Astrocyte of the cerebellum (primary cell): Measurements from ENCODE around the gene FXYD6.

Source experiments
- DNase-seq: peaks from one replicate; pipeline ENCODE4 v3.0.0-alpha.2; 2011; ENCODE audit warnings: low read depth
- H3K4me3 ChIP-seq: 2 replicates; pipeline ENCODE4 v1.5.1; 2011; ENCODE audit warnings: mild to moderate bottlenecking, low read depth, low read length, moderate library complexity
- CTCF ChIP-seq: IDR thresholded peaks from 2 replicates; pipeline ENCODE4 v1.5.1; 2012; ENCODE audit warnings: low read length, low read depth, moderate library complexity, mild to moderate bottlenecking; ENCODE audit errors: missing control alignments
- in situ Hi-C: cut with HindIII; loops from 2 replicates; pipeline ENCODE4 v1.10.0; 2017; ENCODE audit warnings: low sequenced_read_pairs

The FXYD6 gene

GRCh38 chr11:117901601-117902000 is 25.1 kb upstream of the FXYD6 start:
- DNase-seq = no peak
- no peak overlapping the region for H3K4me3 ChIP-seq
- TF ChIP-seq CTCF = no peak
- in situ Hi-C loops = no loop called here

DNA sequence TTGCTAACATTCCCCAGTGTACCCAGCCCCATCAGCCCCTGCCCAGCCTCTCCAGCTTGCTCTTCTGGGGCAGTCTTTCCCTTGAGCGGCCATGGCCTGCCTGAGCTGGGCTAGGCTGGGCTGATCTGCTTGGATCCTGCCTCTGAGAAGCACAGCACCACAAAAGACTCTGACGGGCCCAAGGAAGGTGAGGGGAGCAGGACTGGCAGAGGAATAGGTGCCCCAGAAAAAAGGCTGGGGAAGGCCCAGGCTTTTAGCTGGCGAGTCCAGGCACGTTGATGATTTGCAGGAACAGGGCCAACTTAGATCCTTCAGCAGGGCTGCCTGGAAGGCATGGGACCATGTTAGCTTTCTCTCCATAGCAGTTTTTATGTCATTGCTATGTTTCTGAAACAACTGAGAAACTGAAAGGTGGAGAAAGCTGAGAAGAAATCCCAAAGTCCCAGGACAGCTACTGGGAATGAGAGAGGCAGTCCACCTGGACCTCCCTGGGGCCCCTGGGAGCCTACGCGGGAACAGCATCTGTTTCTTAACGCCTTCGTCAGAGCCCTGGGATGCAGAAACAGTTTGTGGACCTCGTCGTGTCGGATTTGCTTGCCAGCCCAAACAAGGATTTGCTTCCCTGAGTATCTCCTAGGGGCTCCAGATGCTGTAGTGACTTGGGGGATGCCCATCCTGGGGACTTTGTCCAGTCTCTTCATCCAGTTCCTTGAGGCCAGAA is 24.4 kb upstream of the FXYD6 start:
- H3K4me3 ChIP-seq = no peak overlapping the region
- in situ Hi-C loops = no loop called here
- no peak for DNase-seq
- no peak for TF ChIP-seq CTCF

DNA sequence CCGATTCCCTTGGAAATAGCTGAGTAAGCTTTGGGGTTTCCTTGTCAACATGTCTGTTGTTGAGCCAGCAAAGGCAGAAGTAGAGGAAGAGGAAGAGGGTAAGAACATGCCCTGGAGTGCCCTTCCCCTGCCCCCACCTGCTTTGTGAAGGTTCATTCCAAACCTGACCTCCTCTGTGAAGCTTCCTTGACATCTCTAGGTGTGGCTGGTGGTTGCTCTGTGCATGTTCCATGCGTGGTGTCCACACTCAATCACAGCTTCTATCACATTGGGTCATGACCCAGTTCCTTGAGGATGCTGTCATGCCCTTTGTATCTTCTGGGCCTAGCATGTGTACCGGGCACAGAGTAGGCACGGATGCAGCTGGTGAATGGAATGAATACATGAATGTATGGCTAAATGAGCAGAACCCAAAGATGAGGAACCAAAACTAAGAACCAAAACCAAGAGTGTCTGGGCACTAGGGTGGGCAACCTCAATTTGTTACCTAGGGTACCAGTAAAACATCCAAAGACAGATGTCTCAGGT is 23.7 kb upstream of the FXYD6 start:
- in situ Hi-C loops = no loop called here
- no peak overlapping the region for H3K4me3 ChIP-seq
- no peak for TF ChIP-seq CTCF
- DNase-seq = no peak

DNA sequence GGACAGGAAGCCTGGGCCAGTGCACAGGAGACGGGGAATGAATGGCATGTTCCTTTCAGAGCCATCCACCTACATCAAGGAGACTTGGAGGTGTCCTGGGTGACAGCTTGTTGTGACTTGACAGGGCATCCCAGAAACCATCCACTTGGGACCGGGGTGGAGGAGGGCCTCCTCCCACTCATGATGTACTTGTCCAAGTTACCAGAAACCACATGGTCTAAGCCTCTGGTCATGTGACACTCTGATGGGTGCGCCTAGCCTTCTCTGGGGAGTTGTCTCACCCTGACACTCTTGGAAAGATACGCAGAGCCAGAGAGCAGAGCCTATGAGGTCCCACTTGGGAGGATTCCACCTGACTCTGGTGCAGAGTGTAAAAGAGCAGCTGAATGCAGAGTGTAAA is 21.6 kb upstream of the FXYD6 start:
- in situ Hi-C loops = loop anchor here (5.0 kb wide), 1 partner anchor 44 kb away; no protein-coding TSS in a partner anchor
- DNase-seq = no peak
- no peak overlapping the region for H3K4me3 ChIP-seq
- no peak for TF ChIP-seq CTCF

GRCh38 chr11:117892651-117893050 is 16.2 kb upstream of the FXYD6 start:
- no peak for DNase-seq
- no peak overlapping the region for H3K4me3 ChIP-seq
- no peak for TF ChIP-seq CTCF
- in situ Hi-C loops = no loop called here

GRCh38 chr11:117891362-117891761 is 14.9 kb upstream of the FXYD6 start:
- H3K4me3 ChIP-seq = no peak overlapping the region
- TF ChIP-seq CTCF = no peak
- DNase-seq = no peak
- in situ Hi-C loops = no loop called here
